Measurements from ENCODE around the gene ARHGEF9.
A peak's percentile ranks its signal among the peaks of the same experiment; 100 is the strongest.
"Not testable (repeated sequence)": the region's sequence is repeated elsewhere in the genome, so short reads cannot be mapped to it uniquely, and the experiment has no call there.

The ARHGEF9 gene

GRCh38 chrX:63784902-63785707 lies at the start of gene ARHGEF9:
Gene ARHGEF9 (minus strand): TSS chrX:63785214. CDS start chrX:63785145, 69 bp downstream.
- DNase-seq: no peak

DNA sequence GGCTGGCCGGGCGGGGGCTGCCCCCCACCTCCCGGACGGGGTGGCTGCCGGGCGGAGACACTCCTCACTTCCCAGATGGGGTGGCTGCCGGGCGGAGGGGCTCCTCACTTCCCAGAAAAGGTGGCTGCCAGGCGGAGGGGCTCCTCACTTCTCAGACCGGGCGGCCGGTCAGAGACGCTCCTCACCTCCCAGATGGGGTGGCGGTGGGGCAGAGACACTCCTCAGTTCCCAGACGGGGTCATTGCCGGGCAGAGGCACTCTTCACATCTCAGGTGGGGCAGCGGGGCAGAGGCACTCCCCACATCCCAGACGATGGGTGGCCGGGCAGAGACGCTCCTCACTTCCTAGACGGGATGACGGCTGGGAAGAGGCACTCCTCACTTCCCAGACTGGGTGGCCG lies 40.4 kb upstream of the ARHGEF9 start:
- DNase-seq: not testable (repeated sequence)

- DNase-seq: no peak
These were observed 33.1 kb upstream of the ARHGEF9 start for GRCh38 chrX:63818156-63818555.

- no peak for DNase-seq
These were observed 32.7 kb upstream of the ARHGEF9 start for GRCh38 chrX:63817696-63818095.

- no peak for DNase-seq
These were observed 27.8 kb upstream of the ARHGEF9 start for GRCh38 chrX:63812823-63813222.

DNA sequence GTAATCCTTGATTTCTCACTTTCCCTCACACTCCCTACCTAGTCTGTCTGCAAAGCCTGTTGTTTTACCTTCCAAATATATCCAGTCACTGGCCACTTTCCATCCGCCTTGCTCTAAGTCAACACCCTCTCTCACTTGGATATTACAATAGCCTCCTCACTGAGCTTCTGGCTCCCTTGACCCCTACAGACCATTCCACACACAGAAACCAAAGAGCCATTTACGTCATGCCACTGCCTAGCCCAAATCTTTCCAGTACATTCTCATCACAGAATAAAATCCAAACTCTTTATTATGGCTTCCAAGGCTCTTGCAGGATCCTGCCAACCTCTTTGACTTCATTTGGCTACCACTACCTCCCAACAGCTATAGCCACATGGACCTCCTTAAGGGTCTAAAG lies 25.7 kb upstream of the ARHGEF9 start:
- DNase-seq: no peak

- no peak for DNase-seq
These were observed 24.2 kb upstream of the ARHGEF9 start for GRCh38 chrX:63809173-63809572.

DNA sequence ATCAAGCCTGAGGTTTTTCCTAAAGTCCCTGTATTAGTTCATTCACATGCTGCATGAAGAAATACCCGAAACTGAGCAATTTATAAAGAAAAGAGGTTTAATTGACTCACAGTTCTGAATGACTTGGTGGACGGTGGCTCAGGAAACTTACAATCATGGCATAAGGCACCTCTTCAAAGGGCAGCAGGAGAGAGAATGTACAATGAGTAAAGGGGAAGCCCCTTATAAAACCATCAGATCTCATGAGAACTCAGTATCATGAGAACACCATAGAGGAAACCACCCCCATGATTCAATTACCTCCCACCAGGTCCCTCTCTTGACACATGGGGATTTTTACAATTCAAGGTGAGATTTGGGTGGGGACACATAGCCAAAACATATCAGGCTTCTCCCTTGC lies 10.4 kb upstream of the ARHGEF9 start:
- DNase-seq: not testable (repeated sequence)

- DNase-seq: no peak
These were observed 660 bp upstream of the ARHGEF9 start for GRCh38 chrX:63785708-63786040.

- DNase-seq: no peak
These were observed 590 bp downstream of the ARHGEF9 start for GRCh38 chrX:63784346-63784901.

GRCh38 chrX:63782515-63782914 lies 2.5 kb downstream of the ARHGEF9 start:
- no peak for DNase-seq

DNA sequence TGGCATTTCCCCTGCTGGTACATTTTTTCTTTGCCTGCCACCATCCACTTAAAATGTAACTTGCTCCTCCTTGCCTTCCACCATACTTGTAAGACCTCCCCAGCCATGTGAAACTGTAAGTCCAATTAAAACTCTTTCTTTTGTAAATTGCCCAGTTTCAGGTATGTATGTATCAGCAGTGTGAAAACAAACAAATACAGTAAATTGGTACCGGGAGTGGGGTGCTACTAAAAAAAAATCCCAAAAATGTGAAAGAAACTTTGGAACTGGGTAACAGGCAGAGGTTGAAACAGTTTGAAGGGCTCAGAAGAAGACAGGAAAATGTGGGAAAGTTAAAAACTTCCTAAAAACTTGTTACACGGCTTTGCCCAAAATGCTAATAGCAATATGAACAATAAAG lies 16.3 kb downstream of the ARHGEF9 start:
- no peak for DNase-seq

GRCh38 chrX:63765712-63766111 lies 19.3 kb downstream of the ARHGEF9 start:
- DNase-seq: no peak

GRCh38 chrX:63764946-63765345 lies 20.1 kb downstream of the ARHGEF9 start:
- no peak for DNase-seq

DNA sequence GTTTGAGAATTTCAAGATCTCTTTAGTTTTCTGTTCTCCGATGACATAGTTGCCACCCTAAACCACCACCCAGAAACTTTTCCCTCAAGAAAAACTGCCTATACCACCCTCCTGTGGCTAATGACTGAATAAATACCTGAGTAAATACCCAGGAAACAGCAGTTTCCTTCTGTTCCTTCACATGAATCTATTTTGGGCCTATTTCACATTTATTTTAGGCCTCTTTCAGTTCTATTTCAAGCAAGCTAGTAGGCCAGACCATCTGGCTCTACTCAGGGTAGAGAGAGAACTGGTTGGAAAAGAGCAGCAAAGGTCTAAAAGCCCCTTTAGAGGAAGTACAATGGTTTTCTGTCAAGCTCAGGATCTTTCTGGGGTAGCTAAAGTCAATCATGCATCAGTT lies 23.4 kb downstream of the ARHGEF9 start:
- DNase-seq: no peak

GRCh38 chrX:63758011-63758410 lies 27.0 kb downstream of the ARHGEF9 start:
- DNase-seq: no peak

DNA sequence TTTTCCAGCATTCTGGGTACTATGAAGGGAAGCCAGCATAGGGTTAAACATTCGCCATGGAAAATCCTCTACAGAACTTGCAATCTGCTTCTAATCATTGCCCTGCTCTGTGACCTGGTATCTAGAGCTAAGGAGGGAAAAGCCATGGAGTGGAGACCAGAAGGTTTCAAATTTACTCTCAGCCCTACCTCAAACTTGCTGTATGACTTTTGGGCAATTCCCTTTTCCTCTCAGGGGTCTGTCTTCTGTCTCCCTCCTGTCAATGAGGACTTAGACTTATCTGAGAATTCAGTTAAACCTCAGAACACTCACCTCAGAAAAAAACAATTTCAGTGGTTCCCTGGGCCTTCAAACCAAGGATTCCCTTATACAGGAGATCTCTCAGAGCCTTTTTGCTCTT lies 29.1 kb downstream of the ARHGEF9 start:
- no peak for DNase-seq

GRCh38 chrX:63754860-63755579 lies 30.0 kb downstream of the ARHGEF9 start:
- peak; percentile 86 for DNase-seq

GRCh38 chrX:63754136-63754859 lies 30.7 kb downstream of the ARHGEF9 start:
- DNase-seq: no peak

DNA sequence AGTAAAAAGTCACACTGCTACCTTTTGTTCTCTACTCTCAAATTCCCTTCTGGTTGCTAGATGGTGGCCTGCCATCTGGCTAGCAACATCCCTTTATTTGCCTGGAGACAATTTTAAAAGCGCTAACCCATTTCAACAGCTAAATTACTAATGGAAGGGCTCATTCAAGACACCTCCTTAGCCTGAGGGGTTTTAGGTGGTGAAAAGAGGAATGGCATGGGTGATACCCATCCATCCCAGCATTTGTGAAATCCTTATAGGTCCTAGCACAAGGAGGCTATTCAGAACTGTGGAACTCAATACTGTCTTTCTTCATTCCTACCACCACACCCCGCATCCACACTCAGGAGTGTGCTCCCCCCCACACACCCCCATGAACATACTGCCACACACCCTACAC lies 33.5 kb downstream of the ARHGEF9 start:
- no peak for DNase-seq

GRCh38 chrX:63750811-63751210 lies 34.2 kb downstream of the ARHGEF9 start:
- no peak for DNase-seq

DNA sequence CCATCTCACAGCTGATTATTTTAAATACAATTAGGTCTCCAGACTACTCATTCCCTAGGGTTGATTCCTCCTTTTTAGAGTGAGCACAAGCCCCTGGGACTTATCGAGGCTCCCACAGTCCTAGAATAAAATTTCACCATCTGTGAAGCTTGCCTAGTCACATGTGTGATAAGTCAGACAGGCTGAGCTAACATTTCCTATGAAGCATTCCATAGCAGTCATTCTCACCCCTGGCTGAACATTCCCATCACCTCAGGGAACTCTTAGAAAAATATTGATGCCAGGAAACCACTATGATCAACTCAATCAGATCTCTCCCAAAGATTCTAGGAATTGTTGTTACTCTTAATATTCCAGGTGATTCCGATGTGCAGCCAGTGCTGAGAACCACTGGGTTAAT lies 37.7 kb downstream of the ARHGEF9 start:
- no peak for DNase-seq

GRCh38 chrX:63746715-63747114 lies 38.3 kb downstream of the ARHGEF9 start:
- DNase-seq: no peak

DNA sequence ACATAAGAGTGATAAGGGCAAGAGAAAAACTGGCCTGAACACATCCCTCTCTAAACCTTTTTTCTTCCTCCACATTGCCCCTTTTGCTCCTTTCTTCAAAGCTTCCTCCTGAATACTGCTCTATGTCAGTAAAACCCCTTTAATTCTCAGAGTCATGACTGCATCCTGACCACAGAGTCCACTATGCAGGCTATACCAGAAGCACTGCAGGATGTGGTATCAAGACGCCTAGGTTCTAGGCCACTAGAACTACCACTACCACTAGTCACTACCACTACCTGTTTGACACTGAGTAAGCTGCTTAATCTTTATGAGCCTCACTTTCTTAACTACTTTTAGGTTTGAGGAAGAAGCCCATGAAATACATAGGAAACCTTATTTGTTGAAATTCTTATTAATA lies 38.7 kb downstream of the ARHGEF9 start:
- no peak for DNase-seq

All from suppressor macrophage treated with lipopolysaccharide for 4 hours (primary cell).